Measurements from ENCODE around the gene PDXK. TPM values are rescaled to one million over a fixed set of nuclear protein-coding genes. Genes with fewer than 3 reads are reported as not detected.

Gene PDXK
- total and polyA plus RNA-seq, 2 donors (not counting 3 experiments of a cell fraction or from before 2014, with no cell fraction given) = 44.2 to 59.1 TPM

- dilution Hi-C loops (cut with MboI; ENCODE audit: extremely low pct_ligation_motif_present, low sequenced_read_pairs) (no loop called here), intact Hi-C loops (cut with micrococcal nuclease) (loop anchor here (5.0 kb wide), 1 partner anchor 60 kb away; no protein-coding TSS in a partner anchor)
- no peak for FAIRE-seq
- Histone ChIP-seq H4K20me1 (replicated peaks; ENCODE audit: control insufficient read depth, extremely low read depth, insufficient read depth, low read length) (no peaks in the 10 kb centered on the region), H3K4me3 (replicated peaks in 1 of 3; ENCODE audit: insufficient read depth in 1 of 3, low read depth in 1 of 3, low read length in 3 of 3) (no peak overlapping the region), H3K4me1 (ENCODE audit: control insufficient read depth, extremely low read depth, insufficient read depth, low read length) (peaks cover 7% of the 10 kb centered on the region), H3K9me1 (replicated peaks; ENCODE audit: control insufficient read depth, extremely low read depth, insufficient read depth, low read length) (no peaks in the 10 kb centered on the region), H3K79me2 (ENCODE audit: control insufficient read depth, insufficient read depth, low read length) (peaks cover 24% of the 10 kb centered on the region), H2AFZ (ENCODE audit: low read depth, low read length) (no peak overlapping the region), H3K9me3 (replicated peaks; ENCODE audit: control insufficient read depth, insufficient read depth, low read length) (no peaks in the 10 kb centered on the region), H3K4me2 (ENCODE audit: insufficient read depth, low read length) (no peak overlapping the region), H3K27me3 (ENCODE audit: control insufficient read depth in 2 of 2, insufficient read depth in 2 of 2, low read length in 2 of 2) (no peaks in the 10 kb centered on the region), H3K9ac (replicated peaks; ENCODE audit: extremely low read depth, insufficient read depth, low read length) (no peak overlapping the region), H3K36me3 (ENCODE audit: control insufficient read depth in 2 of 2, extremely low read depth in 1 of 2, insufficient read depth in 2 of 2, low read length in 2 of 2) (no peaks in the 10 kb centered on the region), H3K27ac (ENCODE audit: insufficient read depth, low read depth, low read length) (no peak overlapping the region)
- ChIA-PET POLR2A (no interaction called here), CTCF (no interaction called here)
- DNase-seq (ENCODE audit: low read depth, low spot score) = no peak
- BruUV-seq (replicated peaks) = no TSS peak
- TF ChIP-seq FOS (IDR thresholded peaks at IDR 0.05; ENCODE audit: borderline replicate concordance, insufficient read depth, low read length) (no peak), JUN (IDR thresholded peaks at IDR 0.05; ENCODE audit: borderline replicate concordance, insufficient read depth, insufficient read length, low read depth) (no peak), POLR2A (IDR thresholded peaks at IDR 0.05; ENCODE audit: low read depth, low read length) (no peak), POLR2AphosphoS5 (IDR thresholded peaks at IDR 0.05; ENCODE audit: insufficient read depth, low read depth, low read length) (no peak), MYC (IDR thresholded peaks at IDR 0.05; ENCODE audit: low read depth, low read length) (no peak), GATA2 (IDR thresholded peaks at IDR 0.05; ENCODE audit: insufficient read depth, insufficient read length, low read depth, low read length) (no peak), EZH2 (IDR thresholded peaks at IDR 0.05; ENCODE audit: borderline replicate concordance, low read depth, low read length, severe bottlenecking) (no peak)
- TF ChIP-seq, protein P1, sequence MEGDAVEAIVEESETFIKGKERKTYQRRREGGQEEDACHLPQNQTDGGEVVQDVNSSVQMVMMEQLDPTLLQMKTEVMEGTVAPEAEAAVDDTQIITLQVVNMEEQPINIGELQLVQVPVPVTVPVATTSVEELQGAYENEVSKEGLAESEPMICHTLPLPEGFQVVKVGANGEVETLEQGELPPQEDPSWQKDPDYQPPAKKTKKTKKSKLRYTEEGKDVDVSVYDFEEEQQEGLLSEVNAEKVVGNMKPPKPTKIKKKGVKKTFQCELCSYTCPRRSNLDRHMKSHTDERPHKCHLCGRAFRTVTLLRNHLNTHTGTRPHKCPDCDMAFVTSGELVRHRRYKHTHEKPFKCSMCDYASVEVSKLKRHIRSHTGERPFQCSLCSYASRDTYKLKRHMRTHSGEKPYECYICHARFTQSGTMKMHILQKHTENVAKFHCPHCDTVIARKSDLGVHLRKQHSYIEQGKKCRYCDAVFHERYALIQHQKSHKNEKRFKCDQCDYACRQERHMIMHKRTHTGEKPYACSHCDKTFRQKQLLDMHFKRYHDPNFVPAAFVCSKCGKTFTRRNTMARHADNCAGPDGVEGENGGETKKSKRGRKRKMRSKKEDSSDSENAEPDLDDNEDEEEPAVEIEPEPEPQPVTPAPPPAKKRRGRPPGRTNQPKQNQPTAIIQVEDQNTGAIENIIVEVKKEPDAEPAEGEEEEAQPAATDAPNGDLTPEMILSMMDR (IDR thresholded peaks at IDR 0.05; ENCODE audit: extremely low read depth in 1 of 2, insufficient read depth in 1 of 2, low read depth in 1 of 2, low read length in 2 of 2) = no peak
- TF ChIP-seq, protein P2, sequence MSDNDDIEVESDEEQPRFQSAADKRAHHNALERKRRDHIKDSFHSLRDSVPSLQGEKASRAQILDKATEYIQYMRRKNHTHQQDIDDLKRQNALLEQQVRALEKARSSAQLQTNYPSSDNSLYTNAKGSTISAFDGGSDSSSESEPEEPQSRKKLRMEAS (IDR thresholded peaks at IDR 0.05; ENCODE audit: insufficient read depth, insufficient read length) = no peak
These were observed 68.0 kb downstream of the PDXK start for GRCh38 chr21:43786807-43787440.

Data from endothelial cell of umbilical vein (primary cell).